Stimulated activated naive CD8-positive, alpha-beta T cell treated with anti-CD3 and anti-CD28 coated beads, Interleukin-15, amount 100 ng/mL, for 72 hours (primary cell): Measurements from ENCODE around the gene FANK1.
"Not testable (repeated sequence)": the region's sequence is repeated elsewhere in the genome, so short reads cannot be mapped to it uniquely, and the experiment has no call there.

Source experiments
- ATAC-seq: fragments of 150-1000 bp; cut with Tn5 transposase; 2 replicates; pipeline ENCODE4 v1.10.0; 2021; ENCODE audit warnings: mild to moderate bottlenecking, moderate library complexity
- DNase-seq, 2 donors: peaks; one replicate each; pipeline ENCODE4 v3.0.0; 2021 to 2022
- H3K27ac Mint-ChIP-seq, 2 donors: one replicate each; pipeline ENCODE4 v1.8.0; 2022; ENCODE audit warnings: mild to moderate bottlenecking in 2 of 2, mixed read lengths in 2 of 2, moderate library complexity in 2 of 2
- H3K27me3 Mint-ChIP-seq: one replicate; pipeline ENCODE4 v1.8.0; 2022; ENCODE audit warnings: mixed read lengths
- H3K4me1 Mint-ChIP-seq: one replicate; pipeline ENCODE4 v1.8.0; 2022; ENCODE audit warnings: mild to moderate bottlenecking, mixed read lengths
- H3K4me3 Mint-ChIP-seq, 2 donors: one replicate each; pipeline ENCODE4 v1.8.0; 2022; ENCODE audit warnings: mild to moderate bottlenecking in 2 of 2, mixed read lengths in 2 of 2, moderate library complexity in 1 of 2
- H3K9me3 Mint-ChIP-seq, 2 donors: one replicate each; pipeline ENCODE4 v1.8.0; 2022; ENCODE audit warnings: mixed read lengths in 2 of 2

Gene FANK1, protein sequence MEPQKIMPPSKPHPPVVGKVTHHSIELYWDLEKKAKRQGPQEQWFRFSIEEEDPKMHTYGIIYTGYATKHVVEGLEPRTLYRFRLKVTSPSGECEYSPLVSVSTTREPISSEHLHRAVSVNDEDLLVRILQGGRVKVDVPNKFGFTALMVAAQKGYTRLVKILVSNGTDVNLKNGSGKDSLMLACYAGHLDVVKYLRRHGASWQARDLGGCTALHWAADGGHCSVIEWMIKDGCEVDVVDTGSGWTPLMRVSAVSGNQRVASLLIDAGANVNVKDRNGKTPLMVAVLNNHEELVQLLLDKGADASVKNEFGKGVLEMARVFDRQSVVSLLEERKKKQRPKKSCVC

DNA sequence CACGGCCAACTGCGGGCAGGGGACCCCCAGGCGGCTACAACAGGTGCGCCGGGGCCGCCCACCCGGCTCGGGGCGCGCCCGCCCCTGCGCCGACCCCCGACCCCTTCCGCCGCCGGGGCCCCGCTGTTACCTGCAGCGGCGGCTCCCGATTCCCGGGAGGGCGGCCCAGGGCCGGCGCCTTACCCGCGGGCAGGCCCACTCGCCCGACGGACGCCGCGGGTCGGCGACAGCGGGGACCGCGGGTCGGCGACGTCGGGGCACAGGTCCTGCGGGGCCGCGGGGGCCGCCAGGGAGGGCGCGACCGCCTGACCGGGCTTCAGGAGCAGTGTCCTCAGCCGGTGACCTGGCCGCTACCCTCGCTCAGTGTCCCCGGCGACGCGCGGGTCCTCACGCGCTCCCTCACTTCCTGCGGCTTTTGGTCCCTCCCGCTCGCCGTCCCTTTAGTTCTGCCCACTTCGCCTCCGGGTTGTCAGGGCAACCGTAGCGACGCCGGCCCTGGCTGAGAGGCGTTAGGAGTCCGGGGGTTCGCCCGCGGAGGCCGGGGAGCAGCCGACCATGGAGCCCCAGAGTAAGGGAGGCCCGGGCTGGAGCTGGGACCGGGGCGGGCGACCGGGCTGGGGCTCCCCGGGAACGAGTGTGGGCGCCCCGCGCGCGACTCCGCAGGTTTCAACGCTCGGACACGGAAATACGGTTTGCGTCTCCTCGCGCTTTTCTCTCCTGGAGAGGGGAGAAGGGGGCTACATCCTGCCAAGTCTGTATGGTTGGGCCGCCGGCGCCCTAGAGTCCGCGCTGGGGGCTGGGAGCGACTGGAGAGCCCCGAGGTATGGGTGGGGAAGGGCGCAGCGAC is at the start of gene FANK1:
TSS of gene FANK1 (plus strand) at position 477 of the 847 bp plus-strand sequence. CDS start at position 556, 79 bp downstream.
- H3K27me3 Mint-ChIP-seq, H3K9me3 Mint-ChIP-seq: not testable (repeated sequence)
- DNase-seq, result peak; percentile 77 to 85
- H3K4me1 Mint-ChIP-seq, result peaks cover 22% of the 10 kb centered on the region
- H3K4me3 Mint-ChIP-seq, result peak within 1 kb of the TSS; percentile 93
- H3K27ac Mint-ChIP-seq, result peak within 1 kb of the TSS; percentile 93 to 96
- peak; percentile 89 for ATAC-seq

DNA sequence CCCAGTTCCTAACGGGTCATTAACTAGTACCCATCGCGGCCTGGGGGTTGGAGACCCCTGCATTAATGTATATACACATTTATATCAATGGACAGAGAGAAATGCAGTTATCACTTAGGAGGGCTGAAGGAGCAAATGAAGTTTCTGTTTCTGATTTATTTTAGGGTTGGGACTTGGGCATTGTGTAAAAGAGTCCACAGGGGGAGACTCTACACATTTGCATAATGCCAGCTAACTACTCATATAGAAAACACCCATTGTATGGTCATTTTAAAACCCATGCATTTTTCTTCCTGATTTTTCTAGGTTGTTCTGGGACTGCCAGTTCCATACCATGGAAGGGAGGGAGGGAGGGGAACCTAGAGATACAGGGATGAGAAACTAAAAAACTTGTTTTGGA is 49.5 kb upstream of the FANK1 start:
- Mint-ChIP-seq H3K4me1 (no peaks in the 10 kb centered on the region), H3K27me3 (no peaks in the 10 kb centered on the region), H3K4me3 (no peak overlapping the region), H3K9me3 (no peaks in the 10 kb centered on the region), H3K27ac (no peak overlapping the region)
- DNase-seq (no peak), ATAC-seq (no peak)

DNA sequence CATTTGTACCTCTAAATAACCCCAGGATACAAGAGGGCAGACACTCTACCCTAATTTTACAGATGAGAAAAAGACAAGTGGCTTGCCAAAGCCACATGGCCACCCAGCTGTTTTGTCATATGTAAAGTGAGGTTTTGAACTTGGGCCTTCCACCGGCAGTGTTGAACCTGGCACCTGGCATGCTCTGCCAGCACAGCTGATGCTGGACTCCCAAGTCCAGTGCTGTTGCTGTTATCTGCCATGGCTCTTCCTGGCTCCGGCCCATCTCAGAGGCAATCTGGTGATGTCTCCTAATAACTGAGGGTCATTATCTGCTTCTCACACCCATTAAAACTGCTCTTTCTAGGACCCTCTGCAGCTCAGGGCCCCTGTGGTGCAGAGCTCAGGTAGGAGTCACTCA is 48.0 kb upstream of the FANK1 start:
- H3K27me3 Mint-ChIP-seq, result no peaks in the 10 kb centered on the region
- ATAC-seq, result no peak
- DNase-seq, result no peak
- H3K4me3 Mint-ChIP-seq, result no peak overlapping the region
- no peaks in the 10 kb centered on the region for H3K4me1 Mint-ChIP-seq
- no peaks in the 10 kb centered on the region for H3K9me3 Mint-ChIP-seq
- no peak overlapping the region for H3K27ac Mint-ChIP-seq

DNA sequence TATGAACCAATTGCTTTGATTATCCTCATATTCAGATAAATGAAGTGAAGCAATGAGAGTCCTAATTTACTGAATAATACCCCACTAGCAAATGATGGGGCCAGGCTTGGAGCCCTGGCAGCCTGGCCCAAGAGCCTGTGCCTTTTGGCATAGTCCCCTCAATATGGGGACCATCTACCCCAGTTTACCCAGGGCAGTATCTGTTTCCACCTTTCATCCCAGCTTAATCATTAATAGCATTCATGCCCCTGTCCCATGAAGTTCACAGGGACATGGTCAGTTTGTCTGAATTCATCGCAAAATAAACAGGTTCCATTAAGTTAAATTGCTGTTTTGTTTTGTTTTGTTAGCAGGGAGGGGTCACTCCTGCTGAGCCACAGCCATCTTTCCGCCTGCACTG is 47.5 kb upstream of the FANK1 start:
- no peaks in the 10 kb centered on the region for H3K27me3 Mint-ChIP-seq
- no peaks in the 10 kb centered on the region for H3K4me1 Mint-ChIP-seq
- H3K4me3 Mint-ChIP-seq, result no peak overlapping the region
- ATAC-seq (no peak), DNase-seq (no peak)
- H3K27ac Mint-ChIP-seq, result no peak overlapping the region
- no peaks in the 10 kb centered on the region for H3K9me3 Mint-ChIP-seq

DNA sequence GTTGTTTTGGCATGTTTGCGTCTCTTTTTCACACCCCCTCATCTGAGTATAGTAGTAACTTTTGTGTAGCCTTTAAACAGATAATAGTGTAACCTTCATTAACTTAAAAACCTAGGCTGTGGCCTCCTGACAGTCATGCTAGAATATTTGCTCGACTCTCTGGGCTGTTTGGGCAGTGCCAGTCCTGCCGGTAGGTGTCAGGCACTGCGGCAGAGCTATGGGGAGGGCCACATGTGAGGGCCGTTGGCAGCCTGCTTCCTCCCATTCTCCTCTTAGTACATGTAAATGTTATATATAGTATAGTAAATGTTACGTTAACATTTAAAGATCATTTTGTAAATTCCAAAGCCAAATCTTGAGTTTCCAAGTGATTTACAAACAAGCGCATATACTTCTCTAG is 46.9 kb upstream of the FANK1 start:
- ATAC-seq (no peak), DNase-seq (no peak)
- H3K9me3 Mint-ChIP-seq, result no peaks in the 10 kb centered on the region
- no peak overlapping the region for H3K27ac Mint-ChIP-seq
- H3K4me3 Mint-ChIP-seq, result no peak overlapping the region
- H3K27me3 Mint-ChIP-seq, result no peaks in the 10 kb centered on the region
- H3K4me1 Mint-ChIP-seq, result no peaks in the 10 kb centered on the region

DNA sequence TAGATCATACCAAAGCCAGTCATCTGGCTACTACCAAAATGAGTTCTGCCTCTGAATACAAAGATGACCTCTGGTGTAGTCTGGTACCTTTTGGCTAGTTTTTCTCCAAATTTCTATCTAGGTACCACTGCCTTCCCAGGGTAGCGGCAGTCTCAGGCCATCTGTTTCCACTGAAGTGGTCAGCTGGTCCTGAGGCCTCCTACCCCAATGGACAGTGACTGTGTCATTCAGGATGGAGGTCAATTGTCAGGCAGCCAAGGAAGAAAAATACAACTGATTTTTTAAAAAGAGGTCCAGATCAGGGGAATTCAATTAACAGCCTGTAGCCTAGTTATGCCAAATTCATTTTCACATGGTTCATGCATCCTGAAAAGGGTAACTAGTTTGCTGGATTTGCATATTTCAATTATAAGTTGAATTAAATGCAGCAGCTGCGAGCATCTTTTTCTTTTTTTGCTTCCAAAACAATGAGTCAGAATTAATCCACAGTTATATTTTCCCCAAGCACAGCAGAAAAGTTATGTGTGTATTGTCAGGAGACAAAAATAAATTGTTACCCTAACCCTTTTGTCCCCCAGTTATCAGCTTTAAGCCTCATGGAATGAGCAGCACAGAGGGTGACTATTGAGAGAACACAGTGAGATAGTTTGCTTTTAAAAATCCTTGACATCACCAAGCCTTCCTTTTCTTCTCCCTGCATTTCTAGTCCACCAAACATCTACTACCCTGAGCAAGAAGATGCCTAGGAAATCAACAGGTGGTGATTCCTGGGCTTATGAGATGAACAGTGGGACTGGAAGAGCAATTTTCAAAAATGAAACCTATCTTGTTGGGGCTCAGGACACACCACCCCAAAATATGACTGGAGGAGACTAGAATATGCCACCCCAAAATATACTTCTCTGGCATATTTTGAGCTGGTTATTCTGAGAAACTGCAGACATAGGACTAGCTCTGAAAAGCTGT is 45.3 kb upstream of the FANK1 start:
- Mint-ChIP-seq H3K27ac (peak overlapping the region in 1 of 2 donors; percentile 48), H3K27me3 (no peaks in the 10 kb centered on the region), H3K9me3 (no peaks in the 10 kb centered on the region), H3K4me3 (no peak overlapping the region), H3K4me1 (no peaks in the 10 kb centered on the region)
- no peak for ATAC-seq
- DNase-seq, result no peak

DNA sequence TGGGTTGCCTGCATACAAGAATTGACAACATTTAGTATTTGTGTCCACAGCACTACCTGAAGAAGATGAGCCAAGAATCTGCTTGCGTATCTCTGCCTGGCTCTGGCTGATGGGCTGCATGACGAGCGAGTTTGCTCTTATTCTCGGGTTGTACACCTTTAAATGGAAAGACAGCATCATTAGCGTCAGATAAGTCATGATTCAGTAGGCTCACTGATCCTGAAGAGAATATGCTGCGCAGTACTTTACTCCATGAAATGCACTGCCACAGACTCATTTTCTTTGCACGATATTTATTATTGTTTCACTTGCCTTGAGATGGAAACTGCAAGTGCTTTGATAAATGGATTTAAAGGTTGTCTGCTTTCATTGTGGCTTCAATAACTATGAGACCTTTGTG is 43.9 kb upstream of the FANK1 start:
- no peaks in the 10 kb centered on the region for H3K9me3 Mint-ChIP-seq
- DNase-seq (no peak), ATAC-seq (no peak)
- H3K4me1 Mint-ChIP-seq, result no peaks in the 10 kb centered on the region
- H3K4me3 Mint-ChIP-seq, result no peak overlapping the region
- no peak overlapping the region for H3K27ac Mint-ChIP-seq
- H3K27me3 Mint-ChIP-seq, result no peaks in the 10 kb centered on the region

DNA sequence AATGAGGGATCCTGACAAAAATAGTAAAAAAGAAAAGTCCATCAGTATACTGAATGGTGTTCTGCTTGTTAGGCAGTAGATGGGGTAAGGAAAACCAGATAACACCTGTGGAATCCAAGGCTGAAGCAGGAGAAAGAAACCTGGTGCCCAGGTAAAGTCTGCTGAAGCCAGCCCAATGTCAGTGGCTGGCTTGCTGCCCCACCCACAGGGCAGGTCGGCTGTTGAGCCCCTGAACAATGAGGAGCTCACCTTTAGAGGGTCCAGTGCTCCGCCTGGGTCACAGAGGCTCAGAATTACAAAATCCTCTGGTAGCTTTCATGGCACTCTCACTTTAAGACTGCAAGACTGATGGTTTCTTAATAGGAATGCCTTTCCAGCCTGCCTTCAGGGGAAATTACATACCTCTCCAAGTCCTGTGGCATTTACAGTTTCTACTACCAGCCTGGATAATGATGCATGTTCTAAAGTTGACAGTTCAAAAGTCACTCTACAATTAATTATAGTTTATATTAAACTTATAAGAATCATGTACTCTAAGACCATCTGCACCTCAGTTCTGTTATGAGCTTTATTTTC is 39.1 kb upstream of the FANK1 start:
- DNase-seq (no peak), ATAC-seq (no peak)
- no peaks in the 10 kb centered on the region for H3K4me1 Mint-ChIP-seq
- H3K4me3 Mint-ChIP-seq, result no peak overlapping the region
- no peaks in the 10 kb centered on the region for H3K9me3 Mint-ChIP-seq
- H3K27ac Mint-ChIP-seq, result no peak overlapping the region
- H3K27me3 Mint-ChIP-seq, result no peaks in the 10 kb centered on the region

DNA sequence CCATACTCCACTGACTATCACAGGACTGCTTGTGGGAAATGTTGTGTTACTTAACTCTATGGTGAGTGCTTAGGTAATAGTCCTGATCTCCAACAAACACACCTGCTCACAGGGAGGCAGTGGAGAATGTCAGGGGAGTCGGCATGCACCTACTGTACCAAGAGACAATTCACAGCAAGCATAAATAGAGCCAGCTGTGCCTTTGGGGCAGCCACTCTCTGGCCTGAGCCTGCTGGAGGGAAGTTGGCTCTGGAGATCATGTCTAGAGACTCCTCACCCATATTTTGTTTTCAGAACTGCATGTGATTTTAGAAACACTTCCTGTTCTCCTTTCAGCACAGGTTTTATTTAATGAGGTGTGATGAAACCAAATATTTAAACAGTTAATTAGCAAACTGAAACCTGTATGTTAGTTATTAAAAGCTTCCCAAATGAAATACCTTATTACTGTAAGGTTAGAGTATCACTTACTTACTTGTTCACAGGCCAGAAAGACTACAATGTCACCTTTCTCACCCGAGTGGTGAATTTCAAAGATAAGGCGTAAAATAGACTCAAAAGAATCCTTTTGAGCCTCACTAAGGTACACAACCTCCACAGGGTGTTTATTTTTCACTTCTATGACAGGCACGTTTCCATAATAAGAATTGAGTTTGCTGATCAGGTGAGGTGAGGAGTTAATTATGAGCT is 37.1 kb upstream of the FANK1 start:
- no peak overlapping the region for H3K27ac Mint-ChIP-seq
- DNase-seq (no peak), ATAC-seq (no peak)
- H3K9me3 Mint-ChIP-seq, result no peaks in the 10 kb centered on the region
- H3K27me3 Mint-ChIP-seq, result no peaks in the 10 kb centered on the region
- no peak overlapping the region for H3K4me3 Mint-ChIP-seq
- no peaks in the 10 kb centered on the region for H3K4me1 Mint-ChIP-seq

DNA sequence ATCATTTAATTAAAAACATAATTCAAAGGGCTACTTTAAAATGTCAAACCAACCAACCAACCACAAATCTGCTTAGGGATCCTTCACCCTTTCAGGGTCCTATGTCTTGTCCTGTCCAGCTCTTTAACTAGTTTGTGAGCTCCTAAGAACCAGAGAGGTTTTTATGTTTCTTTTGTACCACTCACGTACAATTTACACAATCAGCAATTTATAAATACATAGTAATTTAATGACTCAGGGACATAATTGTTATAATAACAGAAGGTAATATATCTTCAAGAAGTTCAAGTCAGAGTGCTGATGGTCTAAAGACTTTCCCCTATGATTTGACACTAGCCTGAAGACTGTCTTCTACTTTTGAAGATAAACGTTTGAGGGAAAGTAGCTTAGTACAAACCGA is 31.2 kb upstream of the FANK1 start:
- ATAC-seq (no peak), DNase-seq (no peak)
- Mint-ChIP-seq H3K4me1 (no peaks in the 10 kb centered on the region), H3K9me3 (no peaks in the 10 kb centered on the region), H3K4me3 (no peak overlapping the region), H3K27ac (no peak overlapping the region), H3K27me3 (no peaks in the 10 kb centered on the region)

DNA sequence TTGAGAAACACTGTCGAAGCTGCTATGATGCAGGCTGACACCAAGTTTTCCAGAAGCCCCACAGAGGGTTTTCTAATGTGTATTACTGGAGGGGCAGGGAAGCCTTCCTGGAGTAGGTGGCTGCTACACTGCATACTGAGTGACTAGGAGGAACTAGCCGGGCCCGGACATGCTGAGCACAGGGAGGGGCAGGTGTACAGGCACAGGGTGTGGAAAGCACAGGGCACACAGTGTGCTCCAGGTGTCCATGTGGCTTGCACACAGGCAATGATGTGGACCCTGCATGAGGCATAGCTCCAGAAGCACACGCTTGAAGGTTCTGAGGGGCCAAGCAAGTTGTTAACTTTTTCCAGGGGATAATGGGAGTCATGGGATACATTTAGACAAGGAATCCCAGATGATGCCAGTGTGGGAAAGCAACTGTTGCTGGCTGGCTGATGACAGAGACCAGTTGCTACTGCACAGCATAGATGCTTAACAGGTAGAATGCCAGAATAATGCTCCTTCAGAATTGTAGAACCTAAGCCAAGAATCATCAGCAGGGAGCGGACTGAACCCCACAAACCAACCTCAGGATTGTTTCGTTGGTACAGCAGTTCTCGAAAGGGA is 29.8 kb upstream of the FANK1 start:
- Mint-ChIP-seq H3K4me3 (no peak overlapping the region), H3K4me1 (no peaks in the 10 kb centered on the region), H3K27ac (no peak overlapping the region), H3K27me3 (no peaks in the 10 kb centered on the region), H3K9me3 (no peaks in the 10 kb centered on the region)
- ATAC-seq, result no peak
- no peak for DNase-seq

DNA sequence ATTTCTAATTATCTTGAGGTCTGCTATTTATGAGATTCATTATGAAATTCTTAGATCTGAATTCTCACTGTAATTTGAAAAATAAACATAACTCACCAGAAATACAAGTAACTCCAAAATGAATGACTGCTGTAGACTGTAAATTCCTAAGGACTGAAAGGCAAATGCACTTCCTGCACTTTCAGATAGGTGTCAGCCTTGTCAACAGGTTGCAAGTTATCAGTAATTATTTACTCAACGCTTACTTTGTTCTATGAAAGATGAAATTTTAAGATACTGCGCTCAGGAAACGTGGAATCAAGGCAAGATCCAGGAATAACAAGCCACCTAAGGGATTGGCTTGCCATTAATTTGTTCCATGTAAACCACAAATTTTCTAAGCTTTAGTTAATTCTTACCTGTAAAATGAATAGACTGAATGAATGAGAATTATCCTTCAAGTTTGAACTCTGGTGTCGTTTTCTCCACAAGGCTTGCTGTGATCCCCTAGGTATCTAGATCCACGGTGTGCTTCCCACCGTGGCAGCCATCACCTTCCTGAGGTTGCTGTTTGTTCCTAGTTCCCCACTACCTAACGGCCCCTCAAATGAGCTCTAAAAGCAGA is 27.9 kb upstream of the FANK1 start:
- H3K9me3 Mint-ChIP-seq, result no peaks in the 10 kb centered on the region
- no peaks in the 10 kb centered on the region for H3K4me1 Mint-ChIP-seq
- DNase-seq (peak in 1 of 2 donors; percentile 3), ATAC-seq (no peak)
- no peak overlapping the region for H3K27ac Mint-ChIP-seq
- no peak overlapping the region for H3K4me3 Mint-ChIP-seq
- no peaks in the 10 kb centered on the region for H3K27me3 Mint-ChIP-seq

DNA sequence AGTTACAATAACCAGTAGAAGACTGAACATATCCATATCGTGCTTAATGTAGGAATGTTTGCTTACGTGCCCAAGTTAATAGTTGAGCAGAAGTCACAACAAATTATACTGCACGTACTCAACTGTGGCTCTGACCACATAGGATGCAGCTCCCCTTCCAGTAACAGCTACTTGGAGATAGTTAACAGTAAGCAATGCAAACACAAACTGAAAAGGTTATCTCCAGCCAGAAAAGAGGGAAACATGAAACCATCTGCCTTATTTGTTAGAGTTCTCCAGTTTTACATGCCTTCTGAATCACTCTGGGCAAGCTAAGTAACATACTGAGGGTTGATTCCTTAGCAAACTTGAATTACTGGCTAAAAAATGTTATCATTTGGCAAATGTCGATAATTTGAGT is 25.0 kb upstream of the FANK1 start:
- H3K9me3 Mint-ChIP-seq, result no peaks in the 10 kb centered on the region
- H3K27ac Mint-ChIP-seq, result no peak overlapping the region
- DNase-seq (no peak), ATAC-seq (no peak)
- no peaks in the 10 kb centered on the region for H3K27me3 Mint-ChIP-seq
- H3K4me1 Mint-ChIP-seq, result no peaks in the 10 kb centered on the region
- H3K4me3 Mint-ChIP-seq, result no peak overlapping the region
